Neuron (in vitro differentiated cells): ENCODE results near the gene LRRN3.

Experiments used
- H2AFZ ChIP-seq: one replicate; pipeline ENCODE4 v1.6.1; 2013; ENCODE audit warnings: low read depth, mild to moderate bottlenecking, inconsistent platforms, low read length, moderate library complexity
- H3K27me3 ChIP-seq: one replicate; pipeline ENCODE4 v1.6.1; 2013; ENCODE audit warnings: low read length; ENCODE audit not compliant: insufficient read depth
- H3K36me3 ChIP-seq: one replicate; pipeline ENCODE4 v1.6.1; 2013; ENCODE audit warnings: low read length; ENCODE audit not compliant: insufficient read depth
- H3K4me1 ChIP-seq: one replicate; pipeline ENCODE4 v1.6.1; 2013; ENCODE audit warnings: low read length; ENCODE audit not compliant: insufficient read depth
- H3K4me3 ChIP-seq: 2 replicates; pipeline ENCODE4 v1.5.1; 2013; ENCODE audit warnings: mild to moderate bottlenecking, low read length, moderate library complexity
- H3K9me3 ChIP-seq: one replicate; pipeline ENCODE4 v1.6.1; 2013; ENCODE audit warnings: low read length

The LRRN3 gene

DNA sequence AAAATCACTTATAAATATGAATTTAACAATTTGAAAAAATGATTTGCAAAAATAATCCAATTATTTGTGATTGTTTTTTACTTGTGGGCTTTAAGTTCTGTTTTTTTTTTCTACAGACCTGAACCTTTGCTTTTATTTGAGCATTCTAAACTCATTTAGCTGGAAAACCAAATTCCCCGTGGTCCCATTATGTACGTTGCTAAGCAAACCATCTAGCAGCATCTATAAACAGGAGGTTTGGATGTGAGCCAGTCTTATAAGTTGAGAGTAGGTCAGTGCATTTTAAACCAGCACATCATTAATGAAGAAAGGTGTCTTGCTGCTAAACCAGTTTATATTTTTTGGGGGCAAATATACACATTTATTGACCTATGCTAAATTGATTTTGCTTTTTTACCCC is 77.3 kb downstream of the LRRN3 start:
- no peaks in the 10 kb centered on the region for H3K9me3 ChIP-seq
- no peak overlapping the region for H2AFZ ChIP-seq
- H3K27me3 ChIP-seq = no peaks in the 10 kb centered on the region
- H3K4me3 ChIP-seq = no peak overlapping the region
- H3K36me3 ChIP-seq = no peaks in the 10 kb centered on the region
- H3K4me1 ChIP-seq = no peaks in the 10 kb centered on the region

DNA sequence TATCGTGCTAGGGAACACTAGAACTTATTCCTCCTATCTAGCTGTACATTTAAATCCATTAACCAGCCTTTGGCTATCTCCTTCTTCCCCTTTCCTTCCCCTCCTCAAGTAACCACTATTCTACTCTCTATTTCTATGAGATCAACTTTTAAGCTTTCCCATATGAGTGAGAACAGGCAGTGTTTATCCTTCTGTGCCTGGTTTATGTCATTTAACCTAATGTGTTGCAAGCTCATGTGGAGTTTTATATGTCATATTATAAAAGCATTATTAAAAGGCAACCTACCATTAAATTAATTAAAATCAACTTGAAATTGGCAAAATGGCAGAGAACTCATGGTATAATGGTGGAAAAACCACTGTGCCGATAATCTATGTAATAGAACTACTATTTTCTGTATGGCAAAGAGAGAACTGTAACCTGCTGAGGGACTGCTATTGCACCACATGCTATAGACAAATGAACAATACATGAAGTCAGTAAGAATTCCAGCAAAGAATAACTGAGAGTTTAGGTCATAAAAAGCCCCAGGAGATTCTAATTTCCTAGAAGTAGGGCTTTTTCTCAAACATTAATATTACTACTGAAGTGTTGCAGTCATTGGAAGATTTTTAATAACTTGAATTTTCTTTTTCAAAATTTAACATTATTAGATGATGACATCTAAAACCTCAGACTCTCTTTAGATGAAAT is 81.8 kb downstream of the LRRN3 start:
- no peaks in the 10 kb centered on the region for H3K27me3 ChIP-seq
- H3K9me3 ChIP-seq = no peaks in the 10 kb centered on the region
- H2AFZ ChIP-seq = no peak overlapping the region
- H3K4me3 ChIP-seq = no peak overlapping the region
- H3K36me3 ChIP-seq = no peaks in the 10 kb centered on the region
- no peaks in the 10 kb centered on the region for H3K4me1 ChIP-seq

DNA sequence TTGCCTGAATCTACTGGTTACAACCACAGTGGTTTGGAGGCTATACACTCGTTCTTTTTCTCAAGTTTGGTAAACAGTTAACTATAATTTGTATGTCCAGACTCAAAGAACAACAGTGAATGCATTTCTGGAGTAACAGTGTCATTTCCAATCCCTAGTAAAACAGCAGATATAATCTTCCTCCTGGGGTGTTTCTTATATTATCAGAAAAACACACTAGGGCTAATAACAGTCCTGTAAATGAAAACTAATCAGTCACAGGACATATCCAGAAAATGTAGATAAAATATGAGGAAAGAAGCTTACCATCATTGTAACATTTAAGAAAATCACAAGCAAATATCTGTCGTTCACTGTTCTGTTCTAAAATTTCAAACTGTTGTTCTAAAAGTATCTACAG is 82.6 kb downstream of the LRRN3 start:
- Histone ChIP-seq H3K9me3 (no peaks in the 10 kb centered on the region), H3K36me3 (no peaks in the 10 kb centered on the region), H3K4me1 (no peaks in the 10 kb centered on the region), H2AFZ (no peak overlapping the region), H3K4me3 (no peak overlapping the region), H3K27me3 (no peaks in the 10 kb centered on the region)

DNA sequence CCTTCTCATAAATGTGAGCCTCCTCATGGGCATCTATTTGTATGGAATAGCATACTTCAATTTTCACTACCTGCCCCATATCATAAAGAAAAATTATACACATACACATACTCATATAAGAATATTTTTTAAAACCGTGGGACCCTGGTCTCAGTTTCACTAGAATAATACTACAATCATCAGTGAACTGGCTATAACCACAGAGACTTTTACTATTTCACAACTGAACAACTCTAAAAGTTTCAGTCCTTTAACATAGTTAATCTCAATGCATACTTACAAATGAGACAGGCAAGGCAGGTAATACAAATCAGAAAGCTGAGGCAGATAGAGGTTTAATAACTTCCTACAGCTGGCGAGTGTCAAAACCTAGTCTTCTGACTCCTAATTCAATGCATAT is 83.1 kb downstream of the LRRN3 start:
- Histone ChIP-seq H3K4me1 (no peaks in the 10 kb centered on the region), H3K4me3 (no peak overlapping the region), H3K27me3 (no peaks in the 10 kb centered on the region), H3K36me3 (no peaks in the 10 kb centered on the region), H2AFZ (no peak overlapping the region), H3K9me3 (no peaks in the 10 kb centered on the region)

DNA sequence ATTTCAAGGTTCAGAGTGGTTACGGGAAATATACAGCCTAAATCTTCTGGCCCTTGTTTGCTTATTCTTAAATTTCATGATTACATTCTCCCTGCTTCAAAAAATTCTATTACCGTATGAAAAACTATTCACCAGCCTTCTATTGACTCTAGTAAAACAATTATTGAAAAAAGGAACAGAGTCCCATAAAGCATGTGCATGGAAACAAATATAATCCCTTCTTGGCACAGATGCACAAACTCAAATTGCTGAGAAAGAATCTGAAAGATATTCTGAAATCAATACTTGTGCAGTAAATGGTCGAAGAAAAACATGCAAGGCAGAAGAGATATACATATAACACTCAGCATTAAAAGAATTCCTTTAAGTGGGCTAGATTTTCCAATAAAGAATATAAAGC is 83.6 kb downstream of the LRRN3 start:
- H3K36me3 ChIP-seq = no peaks in the 10 kb centered on the region
- no peaks in the 10 kb centered on the region for H3K9me3 ChIP-seq
- no peak overlapping the region for H3K4me3 ChIP-seq

More for the DNA sequence above, 83.6 kb downstream of the LRRN3 start:
- Histone ChIP-seq H3K27me3 (no peaks in the 10 kb centered on the region), H3K4me1 (no peaks in the 10 kb centered on the region), H2AFZ (no peak overlapping the region)
